HG03045 (cell line): Measurements from ENCODE around the gene MYL4.

Experiments used
- ATAC-seq: cut with Tn5 transposase; IDR thresholded peaks from one replicate; pipeline ENCODE4 v1.9.1; 2021; ENCODE audit warnings: mild to moderate bottlenecking, moderate library complexity; ENCODE audit not compliant: unreplicated experiment

Gene MYL4

GRCh38 chr17:47239619-47239966, 30.4 kb downstream of the MYL4 start:
- no peak for ATAC-seq

DNA sequence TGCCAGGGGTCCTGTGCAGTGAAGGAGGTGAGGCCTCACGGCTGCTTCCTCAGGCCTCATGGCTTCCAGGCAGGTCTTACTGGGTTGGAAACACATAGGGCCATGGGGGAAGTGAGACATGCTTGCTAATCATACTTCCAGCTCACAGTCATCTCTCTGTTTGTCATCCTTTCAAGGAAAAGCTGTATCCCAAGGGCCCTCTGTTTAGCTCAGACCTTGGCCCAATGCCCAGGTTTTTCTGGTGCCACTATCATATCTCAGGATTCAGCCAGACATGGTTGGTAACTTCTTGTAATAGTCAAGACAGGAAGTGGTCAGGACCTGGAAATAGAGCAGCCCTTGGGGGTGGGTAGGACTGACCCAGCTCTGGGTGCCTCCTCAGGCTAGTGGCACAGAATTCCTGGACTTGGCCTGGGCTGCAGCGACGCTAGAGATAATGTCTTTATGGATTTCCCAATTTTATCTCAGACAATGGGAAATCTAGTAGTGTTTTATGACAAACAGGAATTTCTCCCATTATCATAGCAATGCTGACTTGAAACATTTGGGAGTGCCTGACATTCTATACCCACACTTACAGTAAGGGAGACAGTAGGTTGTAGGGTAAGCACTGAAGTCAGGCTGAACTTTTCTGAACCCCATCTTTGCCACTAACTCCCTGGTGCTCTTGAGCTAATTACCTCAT, 31.0 kb downstream of the MYL4 start:
- ATAC-seq: no peak

GRCh38 chr17:47240806-47241205, 31.7 kb downstream of the MYL4 start:
- no peak for ATAC-seq

DNA sequence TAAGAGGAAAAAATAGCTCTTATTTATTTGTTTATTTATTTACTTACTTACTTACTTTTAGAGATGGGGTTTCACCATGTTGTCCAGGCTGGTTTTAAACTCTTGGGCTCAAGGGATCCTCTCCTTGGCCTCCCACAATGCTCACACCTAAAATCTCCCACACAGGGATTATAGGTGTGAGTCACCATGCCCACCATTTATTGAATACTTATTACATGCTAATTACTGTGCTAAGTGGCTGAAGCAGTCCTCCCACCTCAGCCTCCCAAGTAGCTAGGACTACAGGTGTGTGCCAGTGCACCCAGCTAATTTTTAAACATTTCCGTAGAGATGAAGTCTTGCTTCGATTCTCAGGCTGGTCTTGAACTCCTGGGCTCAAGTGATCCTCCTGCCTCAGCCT, 33.5 kb downstream of the MYL4 start:
- ATAC-seq: no peak

DNA sequence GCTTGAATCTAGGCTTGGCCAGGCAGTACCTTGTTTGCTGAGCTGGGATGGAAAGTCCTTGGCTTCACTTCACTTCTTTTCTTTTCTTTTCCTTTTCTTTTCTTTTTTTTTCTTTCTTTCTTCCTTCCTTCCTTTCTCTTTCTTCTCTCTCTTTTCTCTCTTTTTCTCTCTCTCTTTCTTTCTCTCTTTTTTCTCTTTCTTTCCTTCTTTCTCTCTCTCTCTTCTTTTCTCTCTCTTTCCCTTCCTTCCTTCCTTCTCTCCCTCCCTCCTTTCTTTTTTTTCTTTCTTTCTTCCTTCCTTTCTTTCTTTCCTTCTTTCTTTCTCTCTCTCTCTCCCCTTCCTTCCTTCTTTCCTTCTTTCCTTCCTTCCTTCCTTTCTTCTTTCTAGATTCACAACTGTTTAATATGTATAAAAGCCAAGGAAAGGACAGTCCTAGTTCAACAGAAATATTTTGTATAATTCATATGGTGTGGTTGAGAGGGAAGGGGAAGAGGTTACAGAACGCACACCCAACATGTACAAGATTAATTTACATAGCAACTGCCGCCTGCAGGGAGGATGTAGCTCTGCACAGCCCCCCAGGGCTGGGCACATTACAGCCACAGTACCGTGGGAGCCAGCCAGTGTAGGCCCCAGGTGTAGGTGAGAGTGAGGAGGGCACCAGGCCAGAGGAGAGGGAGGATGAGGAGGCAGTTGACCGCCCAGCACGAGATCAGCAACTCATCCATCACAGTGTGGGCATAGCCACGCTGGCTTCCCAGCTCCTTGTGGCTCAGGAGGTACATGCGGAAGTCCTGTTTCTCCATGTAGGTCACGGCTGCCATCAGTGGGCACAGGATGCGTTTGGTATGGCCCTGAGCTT, 34.8 kb downstream of the MYL4 start:
- ATAC-seq: no peak

DNA sequence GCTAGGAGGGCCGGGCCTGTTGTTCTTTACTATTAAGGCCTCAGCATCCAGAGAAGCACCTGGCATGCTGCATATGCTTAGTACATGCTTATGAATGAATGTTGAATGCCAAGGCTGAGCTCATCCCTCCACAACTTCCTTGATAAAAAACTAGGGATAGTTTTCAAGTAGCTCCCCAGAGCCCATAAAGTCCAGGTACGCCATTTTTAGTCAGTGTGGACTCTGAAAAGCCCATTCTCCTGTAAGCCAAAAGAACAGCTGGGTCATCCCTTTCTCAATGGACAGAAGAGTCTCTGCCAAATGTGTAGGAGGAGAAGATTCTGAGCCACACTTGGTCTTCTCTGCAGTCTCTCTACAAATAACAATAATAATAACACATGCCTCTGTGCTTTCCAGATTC, 35.5 kb downstream of the MYL4 start:
- ATAC-seq: no peak

DNA sequence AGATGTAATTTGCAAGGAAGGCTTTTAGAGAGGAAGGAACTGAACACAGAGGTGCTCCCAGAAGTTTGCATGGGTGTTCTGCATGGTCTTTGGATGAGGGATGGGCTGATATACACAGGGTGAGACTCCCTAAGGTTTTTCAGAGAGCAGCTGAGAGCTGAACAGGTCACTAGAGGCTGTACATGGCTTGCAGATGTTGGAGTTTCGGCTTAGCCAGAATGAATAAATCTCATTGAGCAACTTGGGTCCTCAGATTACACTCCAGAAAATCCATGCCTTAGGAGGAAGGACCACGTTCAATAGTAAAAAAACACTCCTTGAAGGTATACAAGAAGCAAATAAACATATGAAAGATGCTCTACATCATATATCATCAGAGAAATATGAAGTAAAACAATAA, 37.0 kb downstream of the MYL4 start:
- no peak for ATAC-seq

GRCh38 chr17:47250855-47251254, 41.7 kb downstream of the MYL4 start:
- ATAC-seq: no peak

GRCh38 chr17:47251421-47251940, 42.3 kb downstream of the MYL4 start:
- no peak for ATAC-seq

DNA sequence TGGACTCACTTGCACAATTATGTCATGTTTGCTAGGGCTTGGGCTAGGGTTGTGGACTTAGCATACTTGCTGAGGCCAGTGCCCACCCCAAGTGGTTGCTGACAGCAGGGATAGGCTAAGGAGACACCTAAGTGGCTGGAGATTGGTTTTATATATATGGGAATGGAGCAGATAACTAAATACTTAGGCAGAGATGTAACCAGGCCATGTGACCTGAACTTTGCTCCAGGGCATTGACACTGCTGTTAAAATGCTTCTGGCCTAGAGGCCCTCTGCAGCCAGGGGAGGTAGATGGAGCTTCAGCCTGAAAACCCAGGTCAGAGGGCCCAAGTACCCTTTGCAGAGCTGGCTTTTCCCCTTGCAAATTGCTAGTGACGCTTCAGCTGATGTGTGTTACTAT, 43.1 kb downstream of the MYL4 start:
- no peak for ATAC-seq

GRCh38 chr17:47252766-47253512, 43.8 kb downstream of the MYL4 start:
- no peak for ATAC-seq

DNA sequence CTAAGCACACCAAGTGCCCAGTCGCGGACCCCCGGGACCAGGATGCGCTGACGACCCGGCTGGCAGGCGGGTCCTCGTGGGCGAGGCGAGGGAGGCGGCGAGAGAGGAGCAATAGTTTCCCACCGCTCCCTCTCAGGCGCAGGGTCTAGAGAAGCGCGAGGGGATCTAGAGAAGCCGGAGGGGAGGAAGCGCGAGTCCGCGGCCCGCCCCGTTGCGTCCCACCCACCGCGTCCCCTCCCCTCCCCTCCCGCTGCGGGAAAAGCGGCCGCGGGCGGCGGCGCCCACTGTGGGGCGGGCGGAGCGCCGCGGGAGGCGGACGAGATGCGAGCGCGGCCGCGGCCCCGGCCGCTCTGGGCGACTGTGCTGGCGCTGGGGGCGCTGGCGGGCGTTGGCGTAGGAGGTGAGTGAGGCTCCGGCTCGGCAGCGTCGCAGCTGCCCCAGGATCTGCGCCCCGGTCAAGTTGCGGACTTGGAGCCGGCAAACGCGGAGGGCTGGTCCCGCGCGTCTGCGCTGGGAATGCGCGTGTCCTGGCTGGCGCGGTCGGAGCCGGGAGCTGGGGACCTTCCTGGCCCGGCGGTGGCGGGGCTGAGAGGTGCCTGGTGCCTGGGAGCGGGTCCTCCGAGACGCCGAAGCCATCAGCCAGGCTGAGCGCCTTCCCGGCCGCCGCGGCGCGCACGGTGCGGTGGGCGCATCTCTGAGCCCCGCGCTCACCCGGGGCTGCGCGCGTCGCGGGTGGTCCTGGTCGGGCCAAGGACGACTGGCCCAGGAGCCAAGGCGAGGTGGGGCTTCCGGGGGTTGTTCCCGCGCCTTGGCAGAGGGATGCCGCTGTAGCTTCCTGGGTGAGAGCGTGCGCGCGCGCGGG, 44.6 kb downstream of the MYL4 start, which contains the start of gene ITGB3:
Gene ITGB3, plus strand, starts transcription at position 287 of the 862 bp plus-strand sequence. Its CDS starts 35 bp downstream, at position 322.
- peak; percentile 76 for ATAC-seq

DNA sequence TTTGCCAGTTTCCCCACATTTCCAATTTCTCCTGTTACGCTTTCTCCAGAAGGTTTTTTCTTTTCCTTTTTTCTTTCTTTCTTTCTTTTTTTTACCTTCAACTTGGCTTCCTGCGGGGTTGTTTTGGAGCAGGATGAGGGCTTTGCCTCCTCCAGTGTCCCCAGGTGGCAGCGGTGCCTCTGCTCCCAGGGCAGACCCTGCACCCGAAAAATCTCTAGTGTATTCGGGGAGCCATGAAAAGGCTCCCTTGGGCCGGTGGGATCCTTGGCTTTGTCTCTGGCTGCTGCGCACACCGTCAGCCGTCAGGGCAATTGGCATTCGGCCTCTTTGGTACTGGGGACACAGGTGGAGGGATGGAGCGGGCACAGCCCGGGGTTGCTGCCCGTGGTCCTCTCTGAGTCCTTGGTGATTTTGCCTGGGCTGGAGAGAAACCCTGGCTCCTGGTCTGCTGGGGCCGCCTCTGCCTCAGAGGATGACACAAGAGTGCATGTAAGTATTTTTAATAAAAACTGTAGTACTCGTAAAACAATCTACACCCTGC, 45.3 kb downstream of the MYL4 start:
- ATAC-seq: no peak

DNA sequence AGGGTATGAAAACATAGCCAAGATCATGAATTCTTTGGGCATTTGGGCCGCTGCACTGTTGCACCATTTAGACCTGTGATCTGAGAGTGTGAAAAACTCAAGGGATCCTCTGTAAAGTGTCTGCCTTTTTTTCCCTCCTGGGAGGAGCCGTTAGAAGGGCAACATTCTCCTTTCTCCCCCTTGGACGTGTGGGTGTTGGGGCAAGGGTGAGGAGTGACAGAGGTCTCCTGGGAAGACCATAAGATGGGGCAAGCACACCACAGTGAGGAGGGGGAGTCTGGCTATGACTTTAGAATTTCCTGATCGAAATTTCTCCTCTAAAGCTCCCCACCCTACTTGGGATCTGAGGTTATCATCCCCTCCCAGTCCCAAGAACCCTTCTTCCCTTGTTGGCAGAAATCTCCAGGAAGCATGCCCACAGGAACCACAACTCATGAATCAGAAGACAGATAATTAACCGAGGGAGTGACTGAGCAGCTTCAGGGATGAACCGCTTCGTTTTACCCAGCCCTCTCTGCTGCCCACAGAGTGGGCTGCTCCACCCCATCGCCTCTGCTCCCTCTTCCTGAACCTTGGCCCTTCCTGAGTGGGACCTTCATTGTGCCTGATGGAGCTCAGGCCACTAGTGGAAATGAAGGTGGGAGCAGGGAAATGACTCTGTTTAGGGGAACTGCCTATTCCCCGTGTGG, 48.6 kb downstream of the MYL4 start:
- ATAC-seq: no peak

DNA sequence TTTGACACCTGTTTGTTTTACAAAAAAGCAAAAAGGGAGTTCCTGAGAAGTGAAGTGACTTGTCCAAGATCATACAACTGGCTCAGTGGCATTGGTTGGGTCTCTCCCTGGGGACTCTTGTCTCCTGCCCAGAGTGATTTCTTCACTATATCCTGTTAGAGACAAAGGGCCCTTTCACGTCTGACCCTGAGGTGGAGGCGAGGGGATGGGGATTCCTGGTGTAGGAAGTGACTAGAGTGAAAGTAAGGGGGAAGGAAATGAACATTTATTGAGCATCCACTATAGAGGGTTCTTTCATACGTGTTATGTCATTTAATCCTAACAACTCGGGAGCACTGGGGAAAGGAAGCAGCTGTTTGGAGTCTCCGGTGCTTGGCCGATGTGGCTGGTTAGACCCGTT, 53.4 kb downstream of the MYL4 start:
- ATAC-seq: no peak

GRCh38 chr17:47264166-47264565, 55.0 kb downstream of the MYL4 start:
- ATAC-seq: no peak

DNA sequence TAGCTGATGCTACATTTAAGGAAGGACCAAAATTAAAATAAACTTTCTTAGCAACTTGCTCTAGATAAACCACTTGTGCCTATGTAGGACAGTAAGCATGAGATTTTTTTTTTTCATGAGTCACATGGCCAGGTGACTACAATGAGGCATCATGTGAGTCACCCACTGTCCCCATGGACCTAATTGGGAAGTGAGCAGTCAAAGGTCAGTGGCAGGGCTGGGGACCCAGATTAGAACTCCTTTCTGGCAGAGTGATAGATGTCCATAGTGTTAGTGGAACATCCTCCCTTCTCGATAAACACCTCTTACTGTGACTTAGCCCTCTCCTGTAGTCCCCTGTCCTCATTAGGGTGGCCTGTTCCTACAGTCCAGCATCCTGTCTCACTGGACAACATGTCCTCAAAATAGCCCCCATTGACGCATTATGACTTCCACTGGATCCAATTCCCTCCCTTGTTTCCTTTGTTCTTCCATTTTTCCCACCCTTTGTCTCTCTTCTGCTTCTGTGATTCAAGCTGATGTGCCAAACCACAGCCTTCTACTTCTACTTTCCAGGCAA, 56.9 kb downstream of the MYL4 start:
- ATAC-seq: no peak

DNA sequence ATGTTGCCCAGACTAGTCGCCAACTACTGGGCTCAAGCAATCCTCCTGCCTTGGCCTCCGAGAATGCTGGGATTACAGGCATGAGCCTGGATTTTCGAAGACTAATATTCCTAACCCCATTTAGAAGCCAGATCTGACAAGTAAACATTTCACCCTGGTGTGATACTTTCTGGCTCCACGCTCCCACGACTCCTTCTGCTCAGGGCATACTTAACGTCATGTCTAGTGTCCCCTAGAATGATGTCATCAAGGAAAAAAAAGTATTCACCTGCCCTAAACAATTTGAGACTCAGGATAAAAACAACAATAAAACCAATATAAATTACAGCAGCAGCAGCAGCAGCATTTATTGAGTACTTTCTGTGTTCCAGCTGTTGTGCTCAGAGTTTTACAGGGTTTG, 57.6 kb downstream of the MYL4 start:
- ATAC-seq: no peak

- no peak for ATAC-seq
Measured at GRCh38 chr17:47267354-47267828, 58.2 kb downstream of the MYL4 start.
